ENCODE results near the gene CDC23. TPM values are rescaled to one million over a fixed set of nuclear protein-coding genes. Genes with fewer than 3 reads are reported as not detected.
"Not testable (repeated sequence)": the region's sequence is repeated elsewhere in the genome, so short reads cannot be mapped to it uniquely, and the experiment has no call there.

The CDC23 gene
- total RNA-seq, 1 donor from 2014 or later = 38.8 TPM

GRCh38 chr5:138212828-138213160 lies 329 bp downstream of the CDC23 start:
- DNase-seq (ENCODE audit: low spot score) = no peak

- no peak for DNase-seq (ENCODE audit: low spot score)
Observed at GRCh38 chr5:138210985-138211384, 2.1 kb downstream of the CDC23 start.

- not testable (repeated sequence) for DNase-seq (ENCODE audit: low spot score)
Observed at GRCh38 chr5:138193859-138194258, 19.3 kb downstream of the CDC23 start.

DNA sequence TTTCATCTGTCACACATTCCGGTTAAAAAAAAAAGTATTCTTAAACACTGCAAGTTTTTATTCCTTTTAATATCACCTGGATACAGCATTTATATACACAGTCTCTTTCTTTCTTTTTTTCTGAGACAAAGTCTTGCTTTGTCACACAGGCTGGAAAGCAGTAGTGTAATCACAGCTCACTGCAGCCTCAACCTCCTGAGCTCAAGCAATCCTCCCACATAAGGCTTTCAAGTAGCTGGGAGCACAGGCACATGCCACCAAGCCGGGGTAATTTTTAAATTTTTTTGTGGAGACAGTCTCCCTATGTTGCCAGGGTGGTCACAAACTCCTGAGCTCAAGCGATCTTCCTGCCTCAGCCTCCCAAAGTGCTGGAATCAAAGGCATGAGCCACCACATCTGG lies 20.3 kb downstream of the CDC23 start:
- no peak for DNase-seq (ENCODE audit: low spot score)

- no peak for DNase-seq (ENCODE audit: low spot score)
Observed at GRCh38 chr5:138188626-138189025, 24.5 kb downstream of the CDC23 start.

GRCh38 chr5:138186002-138186447 lies 27.1 kb downstream of the CDC23 start:
- no peak for DNase-seq (ENCODE audit: low spot score)

- no peak for DNase-seq (ENCODE audit: low spot score)
Observed at GRCh38 chr5:138182808-138183207, 30.3 kb downstream of the CDC23 start.

- DNase-seq (ENCODE audit: low spot score) = no peak
Observed at GRCh38 chr5:138180841-138181240, 32.3 kb downstream of the CDC23 start.

DNA sequence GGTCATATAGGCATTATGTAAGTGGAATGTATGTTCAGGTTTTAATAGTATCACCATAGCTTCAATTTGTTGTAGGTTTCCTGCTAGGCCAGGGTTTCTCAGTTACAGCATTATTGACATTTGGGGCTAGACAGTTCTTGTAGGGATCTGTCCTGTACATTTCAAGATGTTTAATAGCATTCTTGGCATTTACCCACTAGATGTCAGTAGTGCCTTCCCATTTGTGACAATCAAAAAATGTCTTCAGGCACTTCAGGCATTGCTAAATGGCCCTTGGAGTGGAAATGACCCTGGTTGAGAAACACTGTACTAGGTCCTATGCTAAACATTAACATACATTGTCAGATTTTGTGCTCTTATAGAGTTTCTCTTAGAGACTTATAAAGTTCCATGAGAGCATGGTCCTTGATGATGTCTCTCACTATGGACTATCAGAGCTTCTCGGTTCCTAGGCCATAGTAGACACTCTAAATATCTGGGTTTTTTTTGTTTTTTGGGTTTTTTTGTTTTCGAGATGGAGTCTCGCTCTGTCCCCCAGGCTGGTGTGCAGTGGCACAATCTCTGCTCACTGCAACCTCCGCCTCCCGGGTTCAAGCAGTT lies 32.8 kb downstream of the CDC23 start:
- peak; percentile 69 for DNase-seq (ENCODE audit: low spot score)

DNA sequence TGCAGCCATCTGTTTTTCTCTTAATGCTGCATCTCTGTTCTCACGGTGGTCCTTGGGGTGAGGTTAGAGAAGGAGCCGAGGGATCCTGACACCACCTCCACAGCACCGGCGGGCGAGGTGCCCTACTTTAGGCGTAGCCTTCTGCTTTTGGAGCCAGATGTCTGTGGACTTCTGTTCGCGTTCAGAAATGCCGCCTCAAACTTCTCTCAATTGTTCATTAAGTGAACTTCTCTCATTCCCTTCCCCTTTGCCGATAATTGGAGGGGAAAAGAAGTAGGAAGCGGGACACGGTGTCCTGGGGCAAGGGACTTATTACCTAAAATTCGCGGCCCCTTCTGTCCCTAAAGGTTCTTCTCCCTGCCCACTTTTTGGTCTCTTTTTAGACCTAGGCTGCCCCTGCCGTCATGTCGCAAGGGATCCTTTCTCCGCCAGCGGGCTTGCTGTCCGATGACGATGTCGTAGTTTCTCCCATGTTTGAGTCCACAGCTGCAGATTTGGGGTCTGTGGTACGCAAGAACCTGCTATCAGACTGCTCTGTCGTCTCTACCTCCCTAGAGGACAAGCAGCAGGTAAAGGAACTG lies 33.8 kb downstream of the CDC23 start:
- peak; percentile 5 for DNase-seq (ENCODE audit: low spot score)

GRCh38 chr5:138178516-138179276 lies 34.4 kb downstream of the CDC23 start, which contains the start of the genes BRD8 and KIF20A:
BRD8 (minus strand) TSS chr5:138178630; CDS start chr5:138178614, 16 bp downstream.
KIF20A (plus strand) TSS chr5:138179112; CDS start chr5:138179681, 569 bp downstream.
- DNase-seq (ENCODE audit: low spot score) = peak; percentile 99

DNA sequence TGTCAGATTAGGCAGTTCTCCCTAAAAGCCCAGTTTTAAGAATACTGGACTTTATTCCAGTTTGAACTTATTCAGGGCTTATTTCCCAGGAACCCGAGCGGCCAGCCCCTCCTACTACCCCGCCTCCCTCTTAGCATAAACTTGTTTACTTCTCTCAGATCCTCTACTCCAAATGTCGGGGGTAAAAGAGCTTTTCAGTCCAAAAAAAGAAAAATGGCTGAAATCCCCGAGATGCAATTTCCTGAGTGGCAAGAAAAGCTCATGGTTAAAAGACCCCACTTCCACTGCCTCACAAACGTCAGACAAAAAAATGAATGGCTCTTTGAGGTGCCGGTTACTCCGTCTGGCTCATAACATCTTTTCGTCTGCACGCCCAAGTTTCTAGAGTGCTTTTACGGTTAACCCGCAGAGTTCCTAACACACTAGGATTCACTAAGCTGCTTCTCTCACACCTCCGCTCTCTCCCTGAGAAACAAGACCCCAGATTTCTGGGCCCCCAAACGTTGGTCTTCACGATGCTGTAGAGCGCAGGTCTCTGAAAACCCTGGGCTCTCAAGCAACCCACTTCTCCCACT lies 35.1 kb downstream of the CDC23 start:
- DNase-seq (ENCODE audit: low spot score) = peak; percentile 67

DNA sequence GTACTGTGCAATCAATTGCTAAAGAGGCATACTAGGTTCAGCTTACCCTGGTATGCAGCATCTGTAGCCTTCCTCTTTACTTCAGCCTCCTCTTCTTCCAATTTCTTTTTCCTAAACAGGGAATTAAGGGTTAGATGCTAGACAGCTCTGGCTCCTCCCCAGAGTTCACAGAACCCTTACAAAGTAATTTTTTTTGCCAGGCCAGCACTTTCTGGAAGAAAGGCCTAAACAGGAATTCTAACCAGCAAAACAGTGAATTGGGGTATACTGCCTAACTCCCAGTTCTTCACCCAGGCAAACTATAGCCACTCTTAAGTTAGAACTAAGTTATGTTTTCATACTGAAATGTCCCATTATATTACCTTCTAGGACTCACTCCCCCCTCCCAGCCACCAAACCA lies 42.8 kb downstream of the CDC23 start:
- DNase-seq (ENCODE audit: low spot score) = no peak

DNA sequence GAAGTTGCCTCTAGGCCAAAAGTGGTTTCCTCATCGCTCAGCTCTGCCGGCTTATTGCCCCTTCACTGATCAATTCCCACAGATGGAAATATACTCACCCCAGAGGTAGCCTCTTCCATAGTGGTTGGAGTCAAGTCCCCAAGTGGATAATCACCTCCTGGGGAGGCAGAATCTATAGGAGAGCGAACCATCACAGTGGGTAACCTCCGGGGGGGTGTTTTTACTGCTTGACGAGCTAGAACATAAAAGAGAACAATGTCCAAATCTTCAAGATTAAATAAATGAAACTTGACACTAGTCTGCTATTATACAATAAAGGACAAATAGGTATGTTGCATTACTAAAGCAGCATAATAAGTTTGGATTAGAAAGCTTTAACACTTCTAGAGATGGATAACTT lies 44.0 kb downstream of the CDC23 start:
- DNase-seq (ENCODE audit: low spot score) = no peak

DNA sequence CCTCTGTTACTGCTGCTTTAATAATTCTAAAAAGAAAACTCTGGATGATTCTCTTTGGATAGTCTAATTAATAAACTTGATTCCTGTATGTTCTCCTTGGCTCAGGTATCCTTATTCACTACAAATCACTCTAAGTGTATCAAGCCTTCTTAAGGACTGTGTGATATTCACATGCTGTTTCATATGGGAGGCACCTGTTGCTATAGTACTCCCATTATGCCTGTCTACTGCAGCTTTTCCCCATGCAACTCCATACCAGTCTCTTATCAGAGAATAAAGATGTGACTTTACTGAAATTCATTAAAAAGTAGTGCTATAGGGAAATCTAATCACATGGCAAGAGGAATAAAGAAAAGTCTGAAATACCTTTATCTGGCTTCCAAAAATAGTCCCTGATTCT lies 49.4 kb downstream of the CDC23 start:
- no peak for DNase-seq (ENCODE audit: low spot score)

GRCh38 chr5:138160706-138161105 lies 52.4 kb downstream of the CDC23 start:
- DNase-seq (ENCODE audit: low spot score) = no peak

GRCh38 chr5:138159666-138160065 lies 53.5 kb downstream of the CDC23 start:
- no peak for DNase-seq (ENCODE audit: low spot score)

- no peak for DNase-seq (ENCODE audit: low spot score)
Observed at GRCh38 chr5:138157626-138158025, 55.5 kb downstream of the CDC23 start.

DNA sequence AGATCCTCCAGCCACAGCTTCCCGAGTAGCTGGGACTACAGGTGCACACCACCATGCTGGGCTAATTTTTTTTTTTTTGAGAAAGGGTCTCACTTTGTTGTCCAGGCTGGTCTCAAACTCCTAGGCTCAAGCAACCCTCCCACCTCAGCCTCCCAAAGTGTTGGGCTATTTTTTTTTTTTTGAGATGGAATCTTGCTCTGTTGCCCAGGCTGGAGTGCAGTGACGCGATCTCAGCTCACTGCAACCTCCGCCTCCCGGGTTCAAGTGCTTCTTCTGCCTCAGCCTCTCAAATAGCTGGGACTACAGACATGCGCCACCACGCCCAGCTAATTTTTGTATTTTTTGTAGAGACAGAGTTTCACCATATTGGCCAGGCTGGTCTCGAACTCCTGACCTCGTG lies 57.1 kb downstream of the CDC23 start:
- DNase-seq (ENCODE audit: low spot score) = not testable (repeated sequence)

DNA sequence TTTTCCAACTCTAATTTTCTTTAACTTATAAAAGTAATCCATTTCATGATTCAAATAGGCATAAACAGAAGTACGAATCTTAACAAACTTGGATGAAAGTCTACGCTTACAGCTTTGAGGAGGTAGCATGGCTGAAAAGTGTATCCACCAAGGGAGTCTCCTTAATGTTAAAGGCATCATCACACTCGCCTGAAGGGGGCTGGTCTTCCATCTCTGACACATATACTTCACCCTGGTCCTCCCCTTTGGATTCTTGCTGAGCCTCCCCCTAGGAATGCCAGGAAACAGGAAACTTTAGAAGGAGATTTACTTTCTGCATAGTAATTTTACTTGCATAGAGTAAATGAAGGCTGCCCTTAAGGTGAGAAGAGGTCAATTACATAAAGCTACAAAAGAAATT lies 63.6 kb downstream of the CDC23 start:
- no peak for DNase-seq (ENCODE audit: low spot score)

DNA sequence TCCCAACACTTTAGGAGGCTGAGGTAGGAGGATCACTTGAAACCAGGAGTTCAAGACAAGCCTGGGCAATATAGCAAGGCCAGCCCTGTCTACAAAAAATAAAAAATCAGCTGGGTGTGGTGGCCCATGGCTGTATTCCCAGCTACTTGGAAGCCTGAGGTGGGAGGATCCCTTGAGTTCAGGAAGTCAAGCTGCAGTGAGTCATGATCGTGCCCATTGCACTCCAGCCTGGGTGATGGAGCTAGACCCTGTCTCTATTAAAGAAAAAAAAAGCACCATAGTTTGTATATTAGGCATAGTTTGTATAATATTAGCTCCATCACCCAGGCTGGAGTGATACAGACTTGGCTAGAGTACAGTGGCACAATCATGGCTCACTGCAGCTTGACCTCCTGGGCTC lies 64.3 kb downstream of the CDC23 start:
- DNase-seq (ENCODE audit: low spot score) = peak; percentile 80

- not testable (repeated sequence) for DNase-seq (ENCODE audit: low spot score)
Observed at GRCh38 chr5:138143578-138143977, 69.5 kb downstream of the CDC23 start.

GRCh38 chr5:138141734-138142133 lies 71.4 kb downstream of the CDC23 start:
- DNase-seq (ENCODE audit: low spot score) = no peak
